GM21381 (cell line): ENCODE measurements around the gene PPM1A.
"Not testable (repeated sequence)": the region's sequence is repeated elsewhere in the genome, so short reads cannot be mapped to it uniquely, and the experiment has no call there.

Experiments
- ATAC-seq: cut with Tn5 transposase; IDR thresholded peaks from one replicate; pipeline ENCODE4 v1.9.1; 2021; ENCODE audit warnings: mild to moderate bottlenecking, moderate library complexity; ENCODE audit not compliant: unreplicated experiment

PPM1A gene

DNA sequence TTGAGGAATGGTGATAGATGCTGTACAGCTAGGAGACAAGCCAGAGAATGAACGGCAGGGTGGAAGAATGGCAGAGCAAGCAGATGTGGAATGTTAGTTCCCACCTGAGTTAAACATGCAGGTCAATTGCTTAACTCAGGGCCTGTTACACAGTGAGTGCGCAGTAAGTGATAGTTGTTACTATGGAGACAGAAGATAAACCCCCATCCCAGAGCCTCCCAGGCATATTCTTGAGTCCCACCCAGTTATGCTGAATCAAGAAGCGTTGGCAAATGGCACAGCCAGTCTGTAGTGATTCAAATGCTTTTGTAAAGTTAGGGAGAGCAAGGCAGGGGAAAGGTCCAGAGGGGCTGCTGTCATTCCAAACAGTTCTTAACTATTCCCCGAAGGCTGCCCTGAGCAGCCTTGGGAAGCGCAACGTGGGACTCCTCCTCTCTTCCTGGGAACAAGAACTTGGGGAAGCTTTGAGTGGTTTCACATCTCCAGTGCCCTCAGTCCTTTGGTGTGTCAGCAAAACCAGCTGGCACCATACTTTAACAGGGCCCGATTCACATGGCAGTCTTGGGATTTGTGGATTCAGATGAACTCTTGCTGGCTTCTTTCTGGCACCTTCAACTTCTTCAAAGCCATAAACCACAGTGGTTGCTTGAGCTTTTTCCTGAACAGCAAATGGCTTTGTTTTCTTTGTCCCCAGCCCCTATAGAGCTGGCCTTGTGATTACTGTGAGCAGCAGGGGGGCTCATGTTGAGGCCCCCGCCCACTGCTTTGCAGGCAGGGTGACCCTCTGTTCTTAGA, 66.4 kb downstream of the PPM1A start:
- no peak for ATAC-seq

- no peak for ATAC-seq
Observed at GRCh38 chr14:60317609-60318008, 68.6 kb downstream of the PPM1A start.

GRCh38 chr14:60320860-60321259, 71.8 kb downstream of the PPM1A start:
- not testable (repeated sequence) for ATAC-seq

DNA sequence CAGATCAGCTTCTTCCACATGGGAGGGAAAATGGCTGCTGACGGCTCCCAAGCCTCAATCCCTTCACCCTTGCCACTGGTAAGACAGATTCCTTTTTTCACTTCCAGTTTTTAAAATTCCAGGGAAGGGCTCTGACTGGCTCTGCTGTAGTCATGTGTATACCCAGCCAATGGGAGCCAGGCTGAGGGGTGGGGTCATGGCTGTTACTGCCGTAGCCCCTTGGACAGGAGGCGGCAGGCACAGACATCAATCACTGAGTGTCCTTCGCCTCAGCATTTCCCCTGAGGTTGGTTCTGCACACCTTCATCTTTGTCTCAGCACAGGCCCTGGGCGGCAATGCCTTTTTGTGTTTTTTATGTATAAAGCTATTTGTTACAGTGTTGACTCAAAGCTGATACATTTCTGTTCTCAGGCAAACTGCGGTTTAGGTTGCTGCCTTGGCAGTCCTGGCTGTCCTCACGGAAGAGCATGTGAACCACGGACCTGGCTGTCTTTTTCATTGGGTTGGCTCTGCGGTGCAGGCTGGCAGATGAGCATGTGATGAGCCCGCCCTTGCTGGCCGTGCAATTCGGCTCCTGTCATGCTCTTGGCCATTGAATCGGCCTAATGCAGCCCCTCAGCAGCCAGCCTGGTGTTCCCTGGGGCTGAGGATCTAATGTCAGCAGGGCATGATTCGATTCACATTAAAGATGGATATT, 74.3 kb downstream of the PPM1A start:
- ATAC-seq, result no peak

DNA sequence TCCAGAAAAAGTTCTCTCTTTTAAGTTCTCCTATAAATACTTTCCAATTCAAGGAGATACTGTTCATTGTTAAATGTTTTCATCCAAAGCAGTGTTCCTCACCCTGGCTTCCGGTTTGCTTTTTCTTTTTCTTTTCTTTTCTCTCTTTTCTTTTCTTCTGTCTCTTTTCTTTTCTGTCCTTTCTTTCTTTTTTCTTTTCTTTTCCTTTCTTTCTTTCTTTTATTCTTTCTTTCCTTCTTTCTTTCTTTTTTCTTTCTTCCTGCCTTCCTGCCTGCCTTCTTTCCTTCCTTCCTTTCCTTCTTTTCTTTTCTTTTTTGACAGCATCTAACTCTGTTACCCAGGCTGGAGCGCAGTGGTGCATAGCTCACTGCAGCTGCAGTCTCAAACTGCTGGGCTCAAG, 75.8 kb downstream of the PPM1A start:
- no peak for ATAC-seq

- no peak for ATAC-seq
Observed at GRCh38 chr14:60326274-60326673, 77.3 kb downstream of the PPM1A start.

DNA sequence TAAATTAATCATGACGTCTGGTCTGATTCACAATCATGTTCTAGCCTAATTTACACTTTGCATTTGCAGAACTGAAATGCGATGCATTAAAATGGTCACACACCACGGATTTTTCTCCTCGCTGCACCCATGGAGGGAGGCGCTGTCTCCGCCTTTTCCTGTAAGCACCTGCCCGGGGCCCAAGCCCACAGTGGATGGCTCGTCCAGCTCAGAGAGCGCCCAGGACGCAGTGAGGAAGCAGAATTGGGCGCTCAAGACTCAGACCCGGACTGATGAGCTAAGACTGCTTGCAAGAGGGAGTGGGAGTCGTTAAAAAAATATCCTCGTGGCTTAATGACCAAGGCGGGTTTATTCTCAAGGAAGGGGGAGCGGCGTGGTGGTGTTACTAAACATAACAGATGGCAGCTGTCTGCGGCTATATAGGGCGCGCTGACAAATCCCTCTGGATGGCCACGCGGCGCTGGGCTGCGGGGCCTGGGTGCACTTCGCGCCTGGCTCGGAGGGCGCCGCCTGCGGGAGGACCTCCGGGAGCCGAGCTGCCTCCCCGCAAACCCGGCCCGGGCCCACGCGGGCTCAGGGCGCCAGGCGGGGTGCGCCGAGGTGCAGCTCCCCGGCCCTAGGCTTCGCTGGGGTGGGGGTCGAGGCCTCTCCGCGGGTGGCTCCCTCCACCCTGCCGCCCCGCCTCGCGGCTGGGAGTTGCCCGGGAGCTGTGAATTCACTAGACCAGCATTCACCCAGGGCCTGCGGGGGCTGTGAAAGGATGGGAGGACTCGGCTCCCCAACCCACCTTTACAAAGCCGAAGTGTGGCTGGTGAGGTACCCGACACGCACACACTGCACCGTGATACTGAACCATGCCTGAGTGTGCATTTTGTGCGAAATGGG, 78.7 kb downstream of the PPM1A start:
- ATAC-seq, result peak; percentile 61

DNA sequence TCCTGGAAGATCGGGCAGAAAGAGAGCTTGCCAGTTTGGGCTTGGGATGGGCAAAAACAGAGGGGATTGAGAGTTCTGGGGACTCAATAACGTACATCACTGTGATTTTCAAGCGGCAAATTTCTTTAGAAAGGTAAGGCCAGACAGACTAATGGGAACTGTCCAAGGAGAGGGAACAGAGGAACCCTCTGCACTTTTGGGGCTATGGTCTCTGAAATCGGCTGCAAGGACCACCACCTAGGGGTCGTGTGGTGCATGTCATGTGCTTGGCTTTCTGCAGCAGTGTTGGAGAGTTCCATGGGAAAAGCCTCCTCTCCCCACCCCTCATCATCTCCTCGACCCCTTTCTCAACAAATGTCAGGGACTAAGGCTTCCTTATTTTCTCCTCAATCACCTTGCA, 79.6 kb downstream of the PPM1A start:
- no peak for ATAC-seq

DNA sequence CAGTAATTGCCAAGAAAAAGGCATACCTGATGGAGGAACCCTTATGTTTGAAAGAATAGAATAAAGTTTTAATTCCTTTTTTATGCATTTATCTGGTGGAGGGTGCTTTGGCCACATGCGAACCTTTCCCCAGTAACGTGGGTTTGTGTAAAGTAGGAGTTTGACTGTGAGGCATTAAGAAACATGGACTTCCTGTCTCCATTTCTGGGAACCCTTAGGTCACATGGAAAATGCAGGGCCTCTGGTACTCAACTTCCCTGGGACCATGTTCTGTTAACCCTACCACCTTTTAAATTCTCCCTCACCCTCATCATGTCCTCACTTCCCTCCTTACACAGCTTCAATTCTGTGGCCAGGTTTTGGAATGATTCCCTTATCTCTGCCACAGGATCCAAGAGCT, 80.3 kb downstream of the PPM1A start:
- no peak for ATAC-seq

- peak; percentile 65 for ATAC-seq
Observed at GRCh38 chr14:60331201-60332045, 82.4 kb downstream of the PPM1A start.

DNA sequence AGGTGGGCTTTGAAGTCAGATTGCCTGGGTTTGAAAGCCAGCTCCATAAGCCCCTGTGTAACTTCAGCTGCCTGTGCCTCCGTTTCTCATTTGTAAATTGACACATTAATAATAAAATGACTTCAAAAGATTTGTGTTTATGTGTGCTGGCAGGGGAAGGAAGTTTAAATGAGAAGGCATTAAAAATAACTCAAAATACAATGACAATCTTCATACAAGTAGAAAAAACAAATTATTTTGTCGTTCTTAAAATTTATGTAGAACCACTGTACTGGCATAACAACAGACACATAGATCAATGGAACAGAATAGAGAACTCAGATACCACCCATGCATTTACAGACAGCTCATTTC, 83.0 kb downstream of the PPM1A start:
- no peak for ATAC-seq

- ATAC-seq, result no peak
Observed at GRCh38 chr14:60332869-60333268, 83.8 kb downstream of the PPM1A start.

- ATAC-seq, result no peak
Observed at GRCh38 chr14:60339571-60339970, 90.5 kb downstream of the PPM1A start.

GRCh38 chr14:60343571-60344071, 94.6 kb downstream of the PPM1A start:
- no peak for ATAC-seq

DNA sequence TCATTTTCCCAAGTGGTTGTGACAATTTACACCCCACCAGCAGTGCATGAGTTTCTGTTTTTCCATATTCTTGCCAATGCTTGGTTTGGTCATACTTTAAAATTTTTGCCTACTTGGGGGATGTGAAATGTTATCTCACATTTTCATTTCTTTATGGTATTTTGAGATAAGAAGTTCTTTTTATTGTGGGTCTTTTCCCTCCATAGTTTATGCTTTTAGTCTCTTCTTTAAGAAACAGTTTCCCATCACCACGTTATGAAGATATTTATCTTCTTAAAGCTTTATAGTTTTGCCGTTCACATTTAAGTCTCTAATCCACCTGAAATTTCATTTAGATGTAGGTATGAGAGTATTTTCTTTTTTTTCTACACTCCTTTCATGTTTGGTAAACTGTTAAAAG, 95.7 kb downstream of the PPM1A start:
- ATAC-seq, result no peak

DNA sequence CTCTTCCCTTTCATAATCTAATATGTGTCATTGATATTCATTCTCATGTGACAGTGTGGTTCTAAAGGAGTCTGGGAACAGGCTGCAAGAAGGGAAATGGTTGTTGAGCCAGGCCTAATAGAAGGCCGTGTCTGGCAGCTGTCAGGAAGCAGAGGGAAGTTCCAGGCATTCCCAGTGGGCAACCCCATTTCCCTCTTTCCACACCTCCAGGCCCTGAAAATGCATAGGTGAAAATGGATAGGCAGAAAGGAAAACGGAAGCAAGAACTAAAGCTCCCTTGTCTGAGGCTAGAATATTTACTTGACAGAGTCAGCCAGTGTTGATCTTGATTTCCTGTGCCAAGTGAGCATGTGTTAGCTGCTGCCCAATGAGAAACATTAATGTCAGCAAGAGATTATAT, 97.7 kb downstream of the PPM1A start:
- ATAC-seq, result no peak

DNA sequence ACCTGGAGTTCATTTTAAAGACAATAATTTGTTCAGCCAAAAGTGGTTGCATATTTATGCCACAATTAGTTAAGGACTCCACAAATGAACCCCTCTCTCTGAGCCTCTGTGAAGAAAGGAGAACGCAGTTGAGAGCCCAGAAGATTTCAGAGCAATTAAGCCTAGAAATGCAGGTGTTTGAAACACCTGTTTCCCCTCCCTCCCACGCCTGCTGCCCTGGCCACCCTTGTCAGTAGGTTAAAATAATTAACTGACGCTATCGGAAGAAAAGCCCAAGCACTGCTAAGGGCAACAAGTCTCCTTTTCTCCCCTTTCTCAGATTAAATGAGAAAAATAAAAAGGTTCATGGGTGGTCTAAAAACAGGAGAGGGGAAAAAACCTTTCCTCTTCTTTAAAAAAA, 99.2 kb downstream of the PPM1A start:
- no peak for ATAC-seq
